ENCODE data around the gene HMCN1.

DNA sequence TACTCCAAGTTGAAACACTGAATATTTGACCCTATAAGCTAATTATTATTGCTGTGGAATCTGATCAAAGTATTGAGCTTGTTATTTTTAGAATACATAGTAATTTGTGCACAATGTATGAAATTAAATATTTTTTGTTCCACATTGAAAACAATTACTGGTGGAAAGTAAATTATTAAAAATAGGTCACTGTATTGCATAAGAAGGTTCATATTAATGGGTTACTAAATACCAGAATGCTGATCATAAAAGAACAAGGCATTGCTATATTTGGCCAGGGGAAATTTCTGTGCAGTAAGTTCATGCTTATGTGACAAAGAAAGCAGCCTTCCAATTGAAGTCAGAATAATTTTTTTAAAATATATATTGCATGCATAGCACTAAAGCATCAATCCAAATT lies 481.4 kb downstream of the HMCN1 start:
- TF ChIP-seq POLR2AphosphoS5 (IDR thresholded peaks at IDR 0.05; ENCODE audit: low read depth, low read length): no peak
- TF ChIP-seq, protein P1, sequence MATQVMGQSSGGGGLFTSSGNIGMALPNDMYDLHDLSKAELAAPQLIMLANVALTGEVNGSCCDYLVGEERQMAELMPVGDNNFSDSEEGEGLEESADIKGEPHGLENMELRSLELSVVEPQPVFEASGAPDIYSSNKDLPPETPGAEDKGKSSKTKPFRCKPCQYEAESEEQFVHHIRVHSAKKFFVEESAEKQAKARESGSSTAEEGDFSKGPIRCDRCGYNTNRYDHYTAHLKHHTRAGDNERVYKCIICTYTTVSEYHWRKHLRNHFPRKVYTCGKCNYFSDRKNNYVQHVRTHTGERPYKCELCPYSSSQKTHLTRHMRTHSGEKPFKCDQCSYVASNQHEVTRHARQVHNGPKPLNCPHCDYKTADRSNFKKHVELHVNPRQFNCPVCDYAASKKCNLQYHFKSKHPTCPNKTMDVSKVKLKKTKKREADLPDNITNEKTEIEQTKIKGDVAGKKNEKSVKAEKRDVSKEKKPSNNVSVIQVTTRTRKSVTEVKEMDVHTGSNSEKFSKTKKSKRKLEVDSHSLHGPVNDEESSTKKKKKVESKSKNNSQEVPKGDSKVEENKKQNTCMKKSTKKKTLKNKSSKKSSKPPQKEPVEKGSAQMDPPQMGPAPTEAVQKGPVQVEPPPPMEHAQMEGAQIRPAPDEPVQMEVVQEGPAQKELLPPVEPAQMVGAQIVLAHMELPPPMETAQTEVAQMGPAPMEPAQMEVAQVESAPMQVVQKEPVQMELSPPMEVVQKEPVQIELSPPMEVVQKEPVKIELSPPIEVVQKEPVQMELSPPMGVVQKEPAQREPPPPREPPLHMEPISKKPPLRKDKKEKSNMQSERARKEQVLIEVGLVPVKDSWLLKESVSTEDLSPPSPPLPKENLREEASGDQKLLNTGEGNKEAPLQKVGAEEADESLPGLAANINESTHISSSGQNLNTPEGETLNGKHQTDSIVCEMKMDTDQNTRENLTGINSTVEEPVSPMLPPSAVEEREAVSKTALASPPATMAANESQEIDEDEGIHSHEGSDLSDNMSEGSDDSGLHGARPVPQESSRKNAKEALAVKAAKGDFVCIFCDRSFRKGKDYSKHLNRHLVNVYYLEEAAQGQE (IDR thresholded peaks at IDR 0.05; ENCODE audit: low read depth, low read length): no peak
- TF ChIP-seq, protein P2, sequence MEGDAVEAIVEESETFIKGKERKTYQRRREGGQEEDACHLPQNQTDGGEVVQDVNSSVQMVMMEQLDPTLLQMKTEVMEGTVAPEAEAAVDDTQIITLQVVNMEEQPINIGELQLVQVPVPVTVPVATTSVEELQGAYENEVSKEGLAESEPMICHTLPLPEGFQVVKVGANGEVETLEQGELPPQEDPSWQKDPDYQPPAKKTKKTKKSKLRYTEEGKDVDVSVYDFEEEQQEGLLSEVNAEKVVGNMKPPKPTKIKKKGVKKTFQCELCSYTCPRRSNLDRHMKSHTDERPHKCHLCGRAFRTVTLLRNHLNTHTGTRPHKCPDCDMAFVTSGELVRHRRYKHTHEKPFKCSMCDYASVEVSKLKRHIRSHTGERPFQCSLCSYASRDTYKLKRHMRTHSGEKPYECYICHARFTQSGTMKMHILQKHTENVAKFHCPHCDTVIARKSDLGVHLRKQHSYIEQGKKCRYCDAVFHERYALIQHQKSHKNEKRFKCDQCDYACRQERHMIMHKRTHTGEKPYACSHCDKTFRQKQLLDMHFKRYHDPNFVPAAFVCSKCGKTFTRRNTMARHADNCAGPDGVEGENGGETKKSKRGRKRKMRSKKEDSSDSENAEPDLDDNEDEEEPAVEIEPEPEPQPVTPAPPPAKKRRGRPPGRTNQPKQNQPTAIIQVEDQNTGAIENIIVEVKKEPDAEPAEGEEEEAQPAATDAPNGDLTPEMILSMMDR (IDR thresholded peaks at IDR 0.05): no peak
- no peak for TF ChIP-seq RAD21 (IDR thresholded peaks at IDR 0.05; ENCODE audit: low read length)
- TF ChIP-seq GABPA (IDR thresholded peaks at IDR 0.05; ENCODE audit: low read depth): no peak
- TF ChIP-seq, protein P3, sequence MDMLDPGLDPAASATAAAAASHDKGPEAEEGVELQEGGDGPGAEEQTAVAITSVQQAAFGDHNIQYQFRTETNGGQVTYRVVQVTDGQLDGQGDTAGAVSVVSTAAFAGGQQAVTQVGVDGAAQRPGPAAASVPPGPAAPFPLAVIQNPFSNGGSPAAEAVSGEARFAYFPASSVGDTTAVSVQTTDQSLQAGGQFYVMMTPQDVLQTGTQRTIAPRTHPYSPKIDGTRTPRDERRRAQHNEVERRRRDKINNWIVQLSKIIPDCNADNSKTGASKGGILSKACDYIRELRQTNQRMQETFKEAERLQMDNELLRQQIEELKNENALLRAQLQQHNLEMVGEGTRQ (IDR thresholded peaks at IDR 0.05; ENCODE audit: borderline replicate concordance, low read depth, low read length): no peak
- TF ChIP-seq YY1 (IDR thresholded peaks at IDR 0.05; ENCODE audit: low read depth): no peak
- no peak for TF ChIP-seq JUND (IDR thresholded peaks at IDR 0.05)
- no peak for TF ChIP-seq SIN3A (IDR thresholded peaks at IDR 0.05; ENCODE audit: borderline replicate concordance, low read depth, low read length)
- no peak for TF ChIP-seq TAF1 (IDR thresholded peaks at IDR 0.05; ENCODE audit: borderline replicate concordance, low read depth, low read length)
- no peak for TF ChIP-seq EP300 (IDR thresholded peaks at IDR 0.05; ENCODE audit: borderline replicate concordance in 1 of 2, low read depth in 1 of 2, low read length in 1 of 2)
- TF ChIP-seq SMC3 (IDR thresholded peaks at IDR 0.05; ENCODE audit: low read depth, low read length): no peak
